Left ventricle myocardium inferior (tissue), 1 donor: Measurements from ENCODE around the gene TWF1. TPM values are rescaled to one million over a fixed set of nuclear protein-coding genes. Genes with fewer than 3 reads are reported as not detected.

Source experiments
- DNase-seq: peaks from one replicate; pipeline ENCODE4 v3.0.0-alpha.2; 2020
- H3K27ac ChIP-seq: fragments of 200-600 bp; replicated peaks from 2 replicates; pipeline ENCODE4 v1.8.0; 2021
- H3K27me3 ChIP-seq: fragments of 200-600 bp; 2 replicates; pipeline ENCODE4 v1.8.0; 2021; ENCODE audit warnings: low read depth
- H3K36me3 ChIP-seq: fragments of 200-600 bp; 2 replicates; pipeline ENCODE4 v1.8.0; 2021
- H3K4me1 ChIP-seq: fragments of 200-600 bp; 2 replicates; pipeline ENCODE4 v1.8.0; 2021
- H3K4me3 ChIP-seq: fragments of 200-600 bp; 2 replicates; pipeline ENCODE4 v1.8.0; 2021; ENCODE audit warnings: mild to moderate bottlenecking, moderate library complexity
- H3K9me3 ChIP-seq: fragments of 200-600 bp; replicated peaks from 2 replicates; pipeline ENCODE4 v1.8.0; 2021
- CTCF ChIP-seq: fragments of 200-600 bp; IDR thresholded peaks from 2 replicates; pipeline ENCODE4 v1.8.0; 2021; ENCODE audit warnings: antibody characterized with exemption, mild to moderate bottlenecking, borderline replicate concordance
- intact Hi-C: fragments of 100-400 bp; cut with micrococcal nuclease; formaldehyde crosslinking; loops from one replicate; pipeline ENCODE4 v1.11.0; 2022
- total RNA-seq: library from RNA; stranded (reverse); fragmentation: NEBNext Ultra II Directional; extraction: Animal tissue kit (Norgen Biotek cat#: 25700); gene quantifications from one replicate; pipeline ENCODE4 v1.2.1, GENCODE V29; 2021
- donor health status: DM: no; HTN: yes; CAD: no; lungs with severe emphysema.

TWF1 gene
- total RNA-seq, 1 donor from 2014 or later = 14.3 TPM

- Histone ChIP-seq H3K4me3 (no peak overlapping the region), H3K36me3 (no peaks in the 10 kb centered on the region), H3K4me1 (no peaks in the 10 kb centered on the region), H3K9me3 (no peaks in the 10 kb centered on the region), H3K27me3 (no peaks in the 10 kb centered on the region), H3K27ac (no peak overlapping the region)
- no peak for TF ChIP-seq CTCF
- DNase-seq = no peak
- intact Hi-C loops = no loop called here
Observed at GRCh38 chr12:43816168-43816567, 10.1 kb upstream of the TWF1 start.

- Histone ChIP-seq H3K9me3 (no peaks in the 10 kb centered on the region), H3K27me3 (no peaks in the 10 kb centered on the region), H3K36me3 (no peaks in the 10 kb centered on the region), H3K27ac (no peak overlapping the region), H3K4me3 (no peak overlapping the region), H3K4me1 (no peaks in the 10 kb centered on the region)
- no peak for DNase-seq
- intact Hi-C loops = no loop called here
- TF ChIP-seq CTCF = no peak
Observed at GRCh38 chr12:43815416-43815815, 9.3 kb upstream of the TWF1 start.

GRCh38 chr12:43812926-43813325, 6.8 kb upstream of the TWF1 start:
- no peak for TF ChIP-seq CTCF
- no peaks in the 10 kb centered on the region for H3K9me3 ChIP-seq
- H3K4me1 ChIP-seq = no peaks in the 10 kb centered on the region
- DNase-seq = no peak
- no peaks in the 10 kb centered on the region for H3K36me3 ChIP-seq
- H3K4me3 ChIP-seq = no peak overlapping the region
- H3K27me3 ChIP-seq = no peaks in the 10 kb centered on the region
- H3K27ac ChIP-seq = no peak overlapping the region
- intact Hi-C loops = no loop called here

GRCh38 chr12:43812057-43812456, 5.9 kb upstream of the TWF1 start:
- no peak overlapping the region for H3K27ac ChIP-seq
- H3K4me3 ChIP-seq = no peak overlapping the region
- H3K27me3 ChIP-seq = no peaks in the 10 kb centered on the region
- intact Hi-C loops = no loop called here
- H3K9me3 ChIP-seq = no peaks in the 10 kb centered on the region
- H3K36me3 ChIP-seq = no peaks in the 10 kb centered on the region
- no peak for DNase-seq
- peaks cover 1% of the 10 kb centered on the region for H3K4me1 ChIP-seq
- TF ChIP-seq CTCF = no peak

- H3K9me3 ChIP-seq = no peaks in the 10 kb centered on the region
- H3K4me3 ChIP-seq = no peak overlapping the region
- intact Hi-C loops = no loop called here
- no peak for TF ChIP-seq CTCF
- H3K4me1 ChIP-seq = peaks cover 43% of the 10 kb centered on the region
- peak overlapping the region; percentile 96 for H3K27ac ChIP-seq
- H3K36me3 ChIP-seq = peaks cover 6% of the 10 kb centered on the region
- no peak for DNase-seq
- H3K27me3 ChIP-seq = no peaks in the 10 kb centered on the region
Observed at GRCh38 chr12:43807386-43807785, 1.3 kb upstream of the TWF1 start.

- no peak for DNase-seq
- peak overlapping the region; percentile 96 for H3K27ac ChIP-seq
- no peak for TF ChIP-seq CTCF
Observed at GRCh38 chr12:43806737-43807072, 588 bp upstream of the TWF1 start.

More at GRCh38 chr12:43806737-43807072, 588 bp upstream of the TWF1 start:
- H3K4me3 ChIP-seq = peak overlapping the region; percentile 93
- peaks cover 43% of the 10 kb centered on the region for H3K4me1 ChIP-seq
- intact Hi-C loops = no loop called here
- no peaks in the 10 kb centered on the region for H3K27me3 ChIP-seq
- peaks cover 10% of the 10 kb centered on the region for H3K36me3 ChIP-seq
- no peaks in the 10 kb centered on the region for H3K9me3 ChIP-seq
